Mesothelial cell of epicardium (in vitro differentiated cells): ENCODE data around the gene IL37. TPM values are rescaled to one million over a fixed set of nuclear protein-coding genes. Genes with fewer than 3 reads are reported as not detected.

Experiments
- DNase-seq, 2 experiments: peaks; one replicate each; pipeline ENCODE4 v3.0.0; 2021; ENCODE audit warnings: low spot score in 2 of 2; ENCODE audit not compliant: unreplicated experiment in 2 of 2
- H3K27ac Mint-ChIP-seq: 2 replicates; pipeline ENCODE4 v1.8.0; 2021; ENCODE audit warnings: mixed read lengths
- H3K27me3 Mint-ChIP-seq: 2 replicates; pipeline ENCODE4 v1.8.0; 2021; ENCODE audit warnings: low read depth, mixed read lengths
- H3K36me3 Mint-ChIP-seq: 2 replicates; pipeline ENCODE4 v1.8.0; 2021; ENCODE audit warnings: mixed read lengths
- H3K4me1 Mint-ChIP-seq: 2 replicates; pipeline ENCODE4 v1.8.0; 2021; ENCODE audit warnings: mixed read lengths
- H3K4me3 Mint-ChIP-seq: 2 replicates; pipeline ENCODE4 v1.8.0; 2021; ENCODE audit warnings: mild to moderate bottlenecking, moderate library complexity, mixed read lengths
- H3K9me3 Mint-ChIP-seq: 2 replicates; pipeline ENCODE4 v1.8.0; 2021; ENCODE audit warnings: mixed read lengths
- CTCF ChIP-seq: fragments of 200-600 bp; sonication (generic); IDR thresholded peaks from one replicate; pipeline ENCODE4 v1.5.0; 2021; ENCODE audit warnings: antibody characterized with exemption; ENCODE audit not compliant: unreplicated experiment
- total RNA-seq: library from RNA; stranded (reverse); gene quantifications from 3 replicates; pipeline ENCODE4 v1.2.1, GENCODE V29; 2021

IL37 gene
- total RNA-seq, 1 donor from 2014 or later: not detected

DNA sequence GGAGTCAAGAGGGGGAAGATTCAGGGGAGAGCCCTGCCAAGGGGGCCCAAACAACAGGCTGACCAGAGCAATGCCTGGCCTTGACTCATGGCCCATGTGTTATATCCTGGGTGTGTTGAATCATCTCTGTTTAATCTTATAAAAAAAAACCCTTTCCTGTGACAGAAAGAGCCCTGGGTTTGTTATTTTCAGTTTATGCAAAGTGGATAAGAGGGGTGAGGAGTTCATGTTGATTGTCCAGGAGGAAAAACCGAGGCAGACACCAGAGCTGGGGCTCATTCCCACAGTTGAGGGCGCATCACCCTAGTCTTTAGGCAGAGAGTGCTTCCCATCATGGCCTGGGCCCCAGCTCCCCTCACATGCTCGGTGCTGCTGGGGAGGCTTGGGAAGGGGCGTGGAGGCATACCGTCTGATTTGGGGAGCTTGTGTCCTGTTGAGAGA lies 30.9 kb upstream of the IL37 start:
- no peak for DNase-seq
- Mint-ChIP-seq H3K27ac (no peak overlapping the region), H3K9me3 (peaks cover 4% of the 10 kb centered on the region), H3K36me3 (no peaks in the 10 kb centered on the region), H3K27me3 (peaks cover 2% of the 10 kb centered on the region), H3K4me1 (peaks cover 3% of the 10 kb centered on the region), H3K4me3 (no peak overlapping the region)
- TF ChIP-seq CTCF: no peak

DNA sequence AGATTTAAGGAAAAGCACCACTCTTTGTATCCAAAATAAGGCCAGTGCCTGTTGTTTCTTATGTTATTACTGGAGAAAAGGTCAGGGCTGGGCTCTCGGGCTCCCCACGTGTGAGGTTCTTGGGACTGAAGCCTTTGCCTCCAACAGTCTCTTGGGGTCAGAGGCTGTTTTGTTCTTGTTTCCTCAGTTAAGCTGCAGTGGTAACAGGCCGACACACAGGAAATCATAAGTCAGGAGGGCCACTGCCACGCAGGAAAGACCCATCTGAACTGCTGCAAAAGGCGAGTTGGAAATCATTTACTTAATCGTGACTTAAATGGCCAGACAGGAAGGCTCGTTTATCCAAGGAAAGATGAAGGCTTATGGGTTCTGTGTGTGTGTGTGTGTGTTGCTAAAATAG lies 30.3 kb upstream of the IL37 start:
- peaks cover 2% of the 10 kb centered on the region for H3K27me3 Mint-ChIP-seq
- TF ChIP-seq CTCF: no peak
- H3K9me3 Mint-ChIP-seq: no peaks in the 10 kb centered on the region
- DNase-seq: no peak
- H3K36me3 Mint-ChIP-seq: no peaks in the 10 kb centered on the region
- H3K4me1 Mint-ChIP-seq: peaks cover 3% of the 10 kb centered on the region
- no peak overlapping the region for H3K4me3 Mint-ChIP-seq
- H3K27ac Mint-ChIP-seq: no peak overlapping the region

- H3K27ac Mint-ChIP-seq: no peak overlapping the region
- no peak for DNase-seq
- no peaks in the 10 kb centered on the region for H3K36me3 Mint-ChIP-seq
- no peak for TF ChIP-seq CTCF
- no peak overlapping the region for H3K4me3 Mint-ChIP-seq
- no peaks in the 10 kb centered on the region for H3K9me3 Mint-ChIP-seq
- H3K4me1 Mint-ChIP-seq: peaks cover 3% of the 10 kb centered on the region
- peaks cover 2% of the 10 kb centered on the region for H3K27me3 Mint-ChIP-seq
These were observed 29.6 kb upstream of the IL37 start for GRCh38 chr2:112881217-112881985.

- peaks cover 3% of the 10 kb centered on the region for H3K4me1 Mint-ChIP-seq
- H3K36me3 Mint-ChIP-seq: no peaks in the 10 kb centered on the region
- no peaks in the 10 kb centered on the region for H3K9me3 Mint-ChIP-seq
- no peak for TF ChIP-seq CTCF
- peaks cover 4% of the 10 kb centered on the region for H3K27me3 Mint-ChIP-seq
- no peak overlapping the region for H3K27ac Mint-ChIP-seq
- DNase-seq: no peak
- no peak overlapping the region for H3K4me3 Mint-ChIP-seq
These were observed 27.3 kb upstream of the IL37 start for GRCh38 chr2:112883669-112884068.

DNA sequence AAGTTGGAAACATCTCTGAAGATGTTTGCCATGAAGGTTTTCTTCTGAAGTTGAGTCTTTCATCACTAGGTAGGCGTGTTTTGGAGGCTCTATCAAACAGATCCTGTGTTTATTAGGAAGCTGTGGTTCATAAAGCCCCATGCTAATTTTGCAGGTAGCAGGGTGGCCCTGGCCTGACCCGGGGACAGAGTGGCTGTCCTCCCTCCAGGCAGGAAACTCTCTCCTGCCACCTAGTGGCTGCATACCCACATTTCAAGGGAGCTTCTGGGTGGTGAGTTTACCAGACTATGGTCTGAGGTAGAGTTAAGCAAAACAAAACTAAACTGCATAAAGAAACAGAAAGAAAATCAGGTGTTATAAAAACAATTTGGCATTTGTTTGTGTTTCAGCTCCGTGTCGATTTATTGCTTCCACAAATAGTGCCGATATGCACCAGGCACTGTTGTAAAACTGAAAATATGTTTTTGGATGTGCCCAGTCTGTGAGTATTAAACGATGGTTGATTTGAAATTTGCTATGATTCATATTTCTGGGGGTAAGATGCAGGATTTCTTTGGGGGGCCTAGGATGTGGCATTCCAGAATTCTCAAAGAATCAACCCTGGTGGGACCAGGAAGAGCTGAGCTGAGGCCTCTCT lies 26.0 kb upstream of the IL37 start:
- Mint-ChIP-seq H3K9me3 (peaks cover 2% of the 10 kb centered on the region), H3K36me3 (no peaks in the 10 kb centered on the region), H3K4me3 (no peak overlapping the region), H3K27ac (no peak overlapping the region), H3K4me1 (peaks cover 3% of the 10 kb centered on the region), H3K27me3 (peaks cover 2% of the 10 kb centered on the region)
- TF ChIP-seq CTCF: peak; percentile 57
- no peak for DNase-seq
